A549 (cell line): ENCODE results near the gene TMED5.

ENCODE experiments used
- BHLHE40 ChIP-seq: IDR thresholded peaks from 2 replicates; pipeline ENCODE4 v1.6.1; 2012; ENCODE audit warnings: low read depth, low read length, inconsistent platforms
- CHD2 ChIP-seq: fragments of 150-350 bp; IDR thresholded peaks from 2 replicates; pipeline ENCODE4 v1.6.1; 2014; ENCODE audit warnings: low read length; ENCODE audit not compliant: partially characterized antibody
- CHD4 ChIP-seq: fragments of 200-600 bp; sonication (generic); IDR thresholded peaks from 2 replicates; pipeline ENCODE4 v1.6.1; 2016; ENCODE audit warnings: antibody characterized with exemption, mild to moderate bottlenecking, borderline replicate concordance
- MAFK ChIP-seq: fragments of 450-650 bp; IDR thresholded peaks from 2 replicates; pipeline ENCODE4 v1.6.1; 2014; ENCODE audit not compliant: partially characterized antibody
- POLR2A ChIP-seq: IDR thresholded peaks from 2 replicates; pipeline ENCODE4 v1.6.1; 2012; ENCODE audit warnings: mild to moderate bottlenecking, low read length
- TF ChIP-seq, protein P1 (sequence below): fragments of >200 bp; sonication (Bioruptor Twin); formaldehyde crosslinking; IDR thresholded peaks from 3 replicates; pipeline ENCODE4 v1.5.1; 2016
- TF ChIP-seq, protein P2 (sequence below): fragments of 250-450 bp; sonication (Bioruptor Pico); IDR thresholded peaks from 2 replicates; pipeline ENCODE4 v1.5.0; 2020; ENCODE audit warnings: low read depth, mild to moderate bottlenecking, moderate library complexity
- TF ChIP-seq, protein P3 (sequence below): fragments of 250-450 bp; sonication (Bioruptor Pico); IDR thresholded peaks from 2 replicates; pipeline ENCODE4 v1.5.0; 2021; ENCODE audit warnings: mild to moderate bottlenecking, moderate library complexity, borderline replicate concordance
- TF ChIP-seq, protein P4 (sequence below): fragments of 200-600 bp; sonication (generic); IDR thresholded peaks from 2 replicates; pipeline ENCODE4 v1.6.1; 2016; ENCODE audit warnings: antibody characterized with exemption, mild to moderate bottlenecking, moderate library complexity

DNA sequence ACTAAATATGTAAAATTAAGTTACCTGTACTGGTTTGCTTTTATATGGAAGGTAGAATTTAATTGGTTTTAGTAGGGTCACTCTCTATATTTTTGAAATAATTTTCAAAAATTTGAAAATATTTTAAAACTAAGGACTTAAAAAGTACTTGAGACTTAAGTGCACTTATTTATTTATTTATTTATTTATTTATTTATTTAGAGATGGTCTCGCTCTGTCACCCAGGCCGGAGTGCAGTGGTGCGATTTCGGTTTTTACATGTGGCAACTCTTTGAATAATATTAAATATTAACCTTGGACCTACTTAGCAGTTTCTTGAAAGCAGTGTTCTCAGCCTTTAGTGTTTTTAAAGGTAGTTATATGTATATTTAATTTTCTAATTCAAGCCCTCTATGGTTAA is 36.4 kb downstream of the TMED5 start:
- no peak for TF ChIP-seq CHD4
- no peak for TF ChIP-seq MAFK
- TF ChIP-seq, protein P1, sequence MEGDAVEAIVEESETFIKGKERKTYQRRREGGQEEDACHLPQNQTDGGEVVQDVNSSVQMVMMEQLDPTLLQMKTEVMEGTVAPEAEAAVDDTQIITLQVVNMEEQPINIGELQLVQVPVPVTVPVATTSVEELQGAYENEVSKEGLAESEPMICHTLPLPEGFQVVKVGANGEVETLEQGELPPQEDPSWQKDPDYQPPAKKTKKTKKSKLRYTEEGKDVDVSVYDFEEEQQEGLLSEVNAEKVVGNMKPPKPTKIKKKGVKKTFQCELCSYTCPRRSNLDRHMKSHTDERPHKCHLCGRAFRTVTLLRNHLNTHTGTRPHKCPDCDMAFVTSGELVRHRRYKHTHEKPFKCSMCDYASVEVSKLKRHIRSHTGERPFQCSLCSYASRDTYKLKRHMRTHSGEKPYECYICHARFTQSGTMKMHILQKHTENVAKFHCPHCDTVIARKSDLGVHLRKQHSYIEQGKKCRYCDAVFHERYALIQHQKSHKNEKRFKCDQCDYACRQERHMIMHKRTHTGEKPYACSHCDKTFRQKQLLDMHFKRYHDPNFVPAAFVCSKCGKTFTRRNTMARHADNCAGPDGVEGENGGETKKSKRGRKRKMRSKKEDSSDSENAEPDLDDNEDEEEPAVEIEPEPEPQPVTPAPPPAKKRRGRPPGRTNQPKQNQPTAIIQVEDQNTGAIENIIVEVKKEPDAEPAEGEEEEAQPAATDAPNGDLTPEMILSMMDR: no peak
- no peak for TF ChIP-seq BHLHE40
- TF ChIP-seq, protein P2, sequence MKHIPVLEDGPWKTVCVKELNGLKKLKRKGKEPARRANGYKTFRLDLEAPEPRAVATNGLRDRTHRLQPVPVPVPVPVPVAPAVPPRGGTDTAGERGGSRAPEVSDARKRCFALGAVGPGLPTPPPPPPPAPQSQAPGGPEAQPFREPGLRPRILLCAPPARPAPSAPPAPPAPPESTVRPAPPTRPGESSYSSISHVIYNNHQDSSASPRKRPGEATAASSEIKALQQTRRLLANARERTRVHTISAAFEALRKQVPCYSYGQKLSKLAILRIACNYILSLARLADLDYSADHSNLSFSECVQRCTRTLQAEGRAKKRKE (CRISPR knock-in tag): no peak
- no peak for TF ChIP-seq CHD2
- no peak for TF ChIP-seq POLR2A
- TF ChIP-seq, protein P3, sequence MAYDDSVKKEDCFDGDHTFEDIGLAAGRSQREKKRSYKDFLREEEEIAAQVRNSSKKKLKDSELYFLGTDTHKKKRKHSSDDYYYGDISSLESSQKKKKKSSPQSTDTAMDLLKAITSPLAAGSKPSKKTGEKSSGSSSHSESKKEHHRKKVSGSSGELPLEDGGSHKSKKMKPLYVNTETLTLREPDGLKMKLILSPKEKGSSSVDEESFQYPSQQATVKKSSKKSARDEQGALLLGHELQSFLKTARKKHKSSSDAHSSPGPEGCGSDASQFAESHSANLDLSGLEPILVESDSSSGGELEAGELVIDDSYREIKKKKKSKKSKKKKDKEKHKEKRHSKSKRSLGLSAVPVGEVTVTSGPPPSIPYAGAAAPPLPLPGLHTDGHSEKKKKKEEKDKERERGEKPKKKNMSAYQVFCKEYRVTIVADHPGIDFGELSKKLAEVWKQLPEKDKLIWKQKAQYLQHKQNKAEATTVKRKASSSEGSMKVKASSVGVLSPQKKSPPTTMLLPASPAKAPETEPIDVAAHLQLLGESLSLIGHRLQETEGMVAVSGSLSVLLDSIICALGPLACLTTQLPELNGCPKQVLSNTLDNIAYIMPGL (CRISPR knock-in tag): no peak
- TF ChIP-seq, protein P4, sequence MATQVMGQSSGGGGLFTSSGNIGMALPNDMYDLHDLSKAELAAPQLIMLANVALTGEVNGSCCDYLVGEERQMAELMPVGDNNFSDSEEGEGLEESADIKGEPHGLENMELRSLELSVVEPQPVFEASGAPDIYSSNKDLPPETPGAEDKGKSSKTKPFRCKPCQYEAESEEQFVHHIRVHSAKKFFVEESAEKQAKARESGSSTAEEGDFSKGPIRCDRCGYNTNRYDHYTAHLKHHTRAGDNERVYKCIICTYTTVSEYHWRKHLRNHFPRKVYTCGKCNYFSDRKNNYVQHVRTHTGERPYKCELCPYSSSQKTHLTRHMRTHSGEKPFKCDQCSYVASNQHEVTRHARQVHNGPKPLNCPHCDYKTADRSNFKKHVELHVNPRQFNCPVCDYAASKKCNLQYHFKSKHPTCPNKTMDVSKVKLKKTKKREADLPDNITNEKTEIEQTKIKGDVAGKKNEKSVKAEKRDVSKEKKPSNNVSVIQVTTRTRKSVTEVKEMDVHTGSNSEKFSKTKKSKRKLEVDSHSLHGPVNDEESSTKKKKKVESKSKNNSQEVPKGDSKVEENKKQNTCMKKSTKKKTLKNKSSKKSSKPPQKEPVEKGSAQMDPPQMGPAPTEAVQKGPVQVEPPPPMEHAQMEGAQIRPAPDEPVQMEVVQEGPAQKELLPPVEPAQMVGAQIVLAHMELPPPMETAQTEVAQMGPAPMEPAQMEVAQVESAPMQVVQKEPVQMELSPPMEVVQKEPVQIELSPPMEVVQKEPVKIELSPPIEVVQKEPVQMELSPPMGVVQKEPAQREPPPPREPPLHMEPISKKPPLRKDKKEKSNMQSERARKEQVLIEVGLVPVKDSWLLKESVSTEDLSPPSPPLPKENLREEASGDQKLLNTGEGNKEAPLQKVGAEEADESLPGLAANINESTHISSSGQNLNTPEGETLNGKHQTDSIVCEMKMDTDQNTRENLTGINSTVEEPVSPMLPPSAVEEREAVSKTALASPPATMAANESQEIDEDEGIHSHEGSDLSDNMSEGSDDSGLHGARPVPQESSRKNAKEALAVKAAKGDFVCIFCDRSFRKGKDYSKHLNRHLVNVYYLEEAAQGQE: no peak
